ENCODE measurements around the gene ADGRV1.
"Not testable (repeated sequence)": the region's sequence is repeated elsewhere in the genome, so short reads cannot be mapped to it uniquely, and the experiment has no call there.

Gene ADGRV1

DNA sequence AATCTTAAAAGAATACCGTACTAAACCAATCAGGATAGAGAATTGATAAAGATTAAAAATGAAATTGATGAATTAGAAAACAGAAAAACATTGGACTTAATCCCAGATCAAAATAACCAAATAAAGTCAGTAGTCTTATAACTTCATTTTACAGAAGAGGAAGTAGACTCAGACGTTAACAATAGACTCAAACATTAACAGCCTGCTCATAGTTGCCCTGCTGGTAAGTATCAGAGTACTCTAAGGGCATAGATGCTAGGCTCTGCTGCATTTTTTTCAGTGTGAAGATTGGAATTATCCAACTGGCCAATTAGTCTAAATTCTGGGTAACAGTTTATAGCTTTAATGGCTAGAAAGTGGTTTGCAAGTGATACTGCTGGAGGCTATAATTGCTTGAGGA lies 42.9 kb downstream of the ADGRV1 start:
- no peak for DNase-seq

DNA sequence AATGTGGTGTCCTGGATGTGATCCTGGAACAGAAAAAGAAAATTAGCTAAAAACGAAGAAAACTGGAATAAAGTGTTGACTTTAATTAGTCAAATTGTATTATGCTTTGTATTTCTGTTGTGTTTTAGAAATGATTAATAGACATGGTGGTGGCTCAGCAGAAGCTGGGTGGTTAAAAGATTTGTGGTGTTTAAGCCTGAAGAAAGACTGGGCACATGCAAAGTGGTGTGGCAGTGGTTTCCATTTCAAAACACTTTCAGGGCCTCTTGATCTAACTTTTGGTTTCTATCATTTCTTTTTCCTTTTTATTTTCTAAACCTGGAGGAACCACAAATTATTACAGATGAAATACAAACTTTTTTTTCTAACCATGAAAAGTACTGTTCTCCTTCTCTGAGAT lies 44.1 kb downstream of the ADGRV1 start:
- DNase-seq: no peak

DNA sequence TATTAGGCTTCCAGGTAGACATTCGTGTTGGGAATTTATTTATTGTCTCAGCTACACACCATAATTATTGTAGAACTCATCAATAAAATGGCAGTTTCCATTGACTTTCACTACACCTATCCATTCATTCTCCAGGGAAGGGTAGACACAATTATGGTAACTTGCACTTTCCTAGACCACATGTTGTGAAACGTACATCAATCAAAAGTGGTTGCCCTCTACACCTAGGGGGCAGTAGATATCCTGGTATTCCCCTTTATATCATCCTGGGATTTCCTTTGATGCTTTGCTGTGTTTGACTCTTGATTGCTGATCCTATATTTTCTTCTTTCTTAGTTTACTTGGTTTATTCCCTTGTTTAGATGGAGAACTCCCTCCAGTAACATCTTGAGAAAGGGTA lies 47.9 kb downstream of the ADGRV1 start:
- no peak for DNase-seq

GRCh38 chr5:90612919-90613318 lies 54.3 kb downstream of the ADGRV1 start:
- no peak for DNase-seq

DNA sequence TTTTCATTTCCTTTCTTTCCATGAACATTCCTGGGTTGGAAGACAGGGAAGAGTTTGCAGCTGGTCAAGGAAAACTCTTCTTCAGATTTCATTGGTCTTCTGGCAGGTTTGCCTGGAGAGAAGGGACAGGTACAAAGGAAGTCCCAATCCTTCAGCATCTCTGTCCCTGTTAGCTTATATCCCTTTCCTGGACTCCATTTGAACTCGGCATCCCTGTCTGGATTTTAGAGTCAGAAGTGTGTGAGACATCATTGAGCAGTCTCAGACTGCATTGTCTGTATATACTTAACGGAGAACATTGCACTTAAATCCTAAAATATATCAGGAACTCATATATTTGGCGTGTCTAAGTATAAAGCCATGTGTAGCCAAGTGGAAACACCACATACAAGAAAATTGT lies 54.9 kb downstream of the ADGRV1 start:
- no peak for DNase-seq

DNA sequence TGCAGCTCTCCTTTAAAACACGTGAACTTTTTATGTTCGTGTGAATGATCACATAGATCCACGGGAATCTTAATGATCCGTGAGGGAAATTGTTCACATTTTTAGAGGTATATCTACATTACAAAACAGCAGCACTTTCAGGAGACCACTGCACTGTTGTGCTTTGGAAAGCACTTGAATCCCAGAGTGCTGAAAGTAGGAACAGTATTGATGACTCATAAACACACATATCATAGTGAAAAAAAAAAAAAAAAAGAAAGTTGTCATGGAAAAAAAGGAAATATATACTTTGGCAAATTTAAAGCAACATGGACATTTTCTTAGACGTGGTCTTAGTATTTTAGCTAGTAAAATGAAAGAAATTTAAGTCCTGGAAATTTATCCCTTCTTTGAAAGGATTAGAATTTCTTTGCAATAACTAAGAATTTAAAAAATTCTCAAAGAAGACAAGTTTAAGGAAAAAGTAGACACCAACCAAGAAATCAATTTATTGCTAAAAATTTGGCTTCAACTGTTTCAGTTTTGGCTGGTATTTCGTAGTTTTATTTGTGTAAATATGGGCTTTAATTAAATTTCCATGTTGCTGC lies 55.4 kb downstream of the ADGRV1 start:
- DNase-seq: no peak

- DNase-seq: no peak
Measured at GRCh38 chr5:90615355-90615754, 56.8 kb downstream of the ADGRV1 start.

DNA sequence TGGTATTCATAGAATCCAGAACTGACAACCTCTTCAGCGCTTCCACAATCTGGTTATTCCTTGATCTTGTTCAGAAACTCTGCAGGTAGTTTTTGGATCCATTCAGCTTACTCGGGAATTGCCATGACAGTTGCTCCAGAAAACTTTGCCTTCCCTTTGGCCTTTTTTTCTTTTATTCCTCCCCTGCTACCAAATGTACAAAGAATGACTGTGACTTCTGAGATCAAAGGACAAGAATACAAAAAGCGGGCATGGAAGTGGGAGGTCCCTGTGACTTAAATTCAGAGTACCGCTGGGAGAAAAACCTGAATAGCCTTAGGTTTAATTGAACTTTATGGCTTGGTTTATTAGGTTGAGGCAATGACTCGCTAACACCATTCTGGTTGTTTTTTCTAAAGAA lies 59.5 kb downstream of the ADGRV1 start:
- no peak for DNase-seq

DNA sequence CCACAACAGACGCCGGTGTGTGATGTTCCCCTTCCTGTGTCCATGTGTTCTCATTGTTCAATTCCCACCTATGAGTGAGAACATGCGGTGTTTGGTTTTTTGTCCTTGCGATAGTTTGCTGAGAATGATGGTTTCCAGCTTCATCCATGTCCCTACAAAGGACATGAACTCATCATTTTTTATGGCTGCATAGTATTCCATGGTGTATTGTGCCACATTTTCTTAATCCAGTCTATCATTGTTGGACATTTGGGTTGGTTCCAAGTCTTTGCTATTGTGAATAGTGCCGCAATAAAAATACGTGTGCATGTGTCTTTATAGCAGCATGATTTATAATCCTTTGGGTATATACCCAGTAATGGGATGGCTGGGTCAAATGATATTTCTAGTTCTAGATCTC lies 61.2 kb downstream of the ADGRV1 start:
- not testable (repeated sequence) for DNase-seq

- no peak for DNase-seq
Measured at GRCh38 chr5:90621848-90622247, 63.3 kb downstream of the ADGRV1 start.

- DNase-seq: no peak
Measured at GRCh38 chr5:90626493-90626892, 67.9 kb downstream of the ADGRV1 start.

GRCh38 chr5:90628492-90628891 lies 69.9 kb downstream of the ADGRV1 start:
- no peak for DNase-seq

DNA sequence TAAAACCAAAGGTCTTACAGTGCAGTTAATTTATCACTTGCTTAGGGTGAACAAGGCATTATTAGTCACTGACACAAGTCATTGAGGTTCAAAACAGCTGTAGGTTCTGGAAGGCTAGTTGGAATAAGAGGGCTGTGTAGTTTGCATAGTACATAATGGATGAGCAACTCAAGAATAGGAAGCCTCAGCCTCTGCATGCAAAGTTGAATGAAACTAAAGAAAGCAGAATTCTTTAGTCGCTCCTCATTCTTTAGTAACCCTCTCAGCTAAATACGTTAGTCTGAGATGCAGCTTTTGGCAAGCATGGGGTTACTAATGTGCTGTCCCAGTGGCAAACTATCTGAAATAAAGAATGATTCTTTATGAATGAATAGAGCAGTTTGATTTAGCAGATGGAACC lies 74.2 kb downstream of the ADGRV1 start:
- DNase-seq: no peak

- DNase-seq: no peak
Measured at GRCh38 chr5:90636948-90637347, 78.4 kb downstream of the ADGRV1 start.

DNA sequence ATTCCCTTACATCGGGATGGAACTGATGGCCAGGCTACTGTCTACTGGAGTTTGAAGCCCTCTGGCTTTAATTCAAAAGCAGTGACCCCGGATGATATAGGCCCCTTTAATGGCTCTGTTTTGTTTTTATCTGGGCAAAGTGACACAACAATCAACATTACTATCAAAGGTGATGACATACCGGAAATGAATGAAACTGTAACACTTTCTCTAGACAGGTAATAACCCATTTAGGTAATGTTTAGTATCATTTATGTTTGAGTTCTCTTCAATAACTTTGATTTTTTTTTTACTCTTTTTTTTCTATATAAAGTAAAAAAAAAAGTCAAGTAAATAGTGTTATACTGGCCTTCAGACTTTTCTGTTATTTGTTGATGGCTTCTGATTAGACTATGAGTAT lies 79.1 kb downstream of the ADGRV1 start:
- DNase-seq: no peak

GRCh38 chr5:90638878-90639277 lies 80.3 kb downstream of the ADGRV1 start:
- peak in 1 of 2 experiments; percentile 40 for DNase-seq

- peak; percentile 53 to 72 for DNase-seq
Measured at GRCh38 chr5:90640484-90641059, 82.0 kb downstream of the ADGRV1 start.

DNA sequence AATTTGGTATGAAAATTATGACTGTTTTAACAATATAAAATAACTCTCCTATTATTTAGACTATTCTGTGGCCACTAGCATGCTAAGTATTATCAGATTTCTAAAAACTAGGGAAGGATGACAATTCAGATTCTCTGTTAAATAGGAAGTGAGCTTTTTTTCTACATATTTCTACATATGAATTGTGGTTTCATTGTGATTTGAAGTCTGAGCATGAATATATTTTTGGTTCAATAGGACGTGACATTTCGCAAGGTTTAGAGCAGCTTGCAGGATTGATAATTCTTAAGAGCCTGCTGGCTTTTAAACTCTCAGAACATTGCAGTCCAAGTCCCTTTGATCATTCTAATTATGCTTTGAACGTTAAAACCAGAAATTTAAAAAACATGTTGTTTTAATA lies 82.9 kb downstream of the ADGRV1 start:
- no peak for DNase-seq

GRCh38 chr5:90642706-90643229 lies 84.2 kb downstream of the ADGRV1 start:
- no peak for DNase-seq

DNA sequence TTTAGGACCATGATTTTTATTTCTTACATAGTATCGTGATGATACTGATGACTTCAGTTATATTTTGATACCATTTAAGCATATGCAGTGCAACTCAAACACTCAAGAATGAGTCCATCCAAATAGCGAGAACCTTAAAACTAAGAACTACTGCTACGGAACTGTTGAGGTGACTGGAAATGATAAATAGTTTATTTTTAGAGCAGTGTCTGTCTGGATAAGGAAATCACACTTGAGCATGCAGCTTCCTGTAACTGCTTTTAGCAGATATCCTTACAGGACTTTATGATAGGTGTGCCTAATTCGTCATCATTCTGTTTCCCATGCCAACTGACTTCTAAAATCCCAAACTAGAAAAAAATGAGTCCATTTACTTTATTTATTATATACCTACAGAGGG lies 85.5 kb downstream of the ADGRV1 start:
- no peak for DNase-seq

DNA sequence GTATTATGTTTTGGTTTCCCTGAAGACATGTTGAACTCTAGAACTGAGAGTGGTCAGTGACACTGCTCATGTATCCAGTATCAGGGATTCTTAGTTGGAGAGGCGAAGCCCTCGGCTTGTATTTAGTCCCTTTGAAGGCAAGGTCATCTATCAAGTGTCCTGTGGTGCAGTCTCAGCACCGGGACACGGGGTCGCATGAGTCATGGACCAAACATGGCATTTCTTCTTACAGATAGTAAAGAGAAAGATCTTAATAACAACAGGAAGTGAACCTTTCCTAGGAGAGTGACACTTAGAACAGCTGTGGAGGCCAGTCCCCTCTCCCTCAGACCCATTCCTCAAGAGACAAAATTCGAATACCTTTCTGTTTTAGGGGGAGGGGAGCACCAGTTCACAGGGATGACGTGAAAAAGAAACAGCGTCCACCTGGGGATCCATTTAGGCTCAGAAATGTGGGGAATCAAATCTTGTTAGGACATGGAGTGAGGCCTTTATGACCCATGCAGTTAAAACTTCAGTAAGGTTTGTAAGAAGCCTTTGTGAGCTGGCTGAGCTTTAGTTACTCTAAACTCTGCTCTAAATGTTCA lies 86.5 kb downstream of the ADGRV1 start:
- no peak for DNase-seq

GRCh38 chr5:90650767-90651166 lies 92.2 kb downstream of the ADGRV1 start:
- DNase-seq: no peak

DNA sequence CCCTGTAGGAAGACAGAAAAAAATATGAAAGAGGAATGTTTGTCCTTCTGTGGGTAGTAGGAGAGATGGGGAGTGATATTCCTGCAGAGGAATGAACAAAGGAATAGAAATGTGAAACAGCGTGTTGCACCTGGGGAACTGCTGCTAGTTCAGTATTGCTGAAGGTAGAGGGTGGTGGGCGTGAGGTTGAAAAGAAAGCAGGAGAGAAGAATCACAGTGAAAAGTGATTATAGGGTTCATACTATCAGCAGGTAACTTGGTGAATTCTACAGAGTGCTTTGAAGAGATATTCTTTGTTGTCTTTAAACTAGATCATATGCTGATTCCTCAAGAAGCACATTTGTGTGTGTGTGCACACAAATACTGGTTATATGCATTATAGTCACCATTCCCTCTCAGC lies 95.6 kb downstream of the ADGRV1 start:
- no peak for DNase-seq

- no peak for DNase-seq
Measured at GRCh38 chr5:90655423-90655822, 96.8 kb downstream of the ADGRV1 start.

DNA sequence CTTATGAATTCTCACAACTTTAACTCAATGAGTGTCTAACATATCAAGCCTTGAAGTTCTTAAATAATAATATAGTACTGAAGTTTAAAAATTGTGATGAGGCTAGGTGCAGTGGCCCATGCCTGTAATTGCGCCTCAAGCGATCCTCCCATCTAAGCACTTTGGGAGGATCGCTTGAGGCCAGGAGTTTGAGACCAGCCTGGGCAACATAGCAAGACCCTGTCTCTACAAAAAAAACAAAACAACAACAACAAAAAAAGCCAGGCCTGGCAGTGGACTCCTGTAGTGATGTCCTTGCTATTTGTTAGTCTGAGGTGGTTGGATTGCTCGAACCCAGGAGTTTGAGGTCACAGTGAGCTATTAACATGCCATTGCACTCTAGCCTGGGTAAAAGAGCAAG lies 98.4 kb downstream of the ADGRV1 start:
- no peak for DNase-seq
